ENCODE data around the gene LGR4. TPM values are rescaled to one million over a fixed set of nuclear protein-coding genes. Genes with fewer than 3 reads are reported as not detected.
A peak's percentile ranks its signal among the peaks of the same experiment; 100 is the strongest.

Gene LGR4
- total RNA-seq, 1 experiment from 2014 or later = 7.1 TPM

- ChIA-PET RAD21 (ENCODE audit: low non-redundant PET in 1 of 2, low total read pairs in 2 of 2, uncharacterized antibody in 2 of 2, unreplicated experiment in 2 of 2) (no interaction called here), CTCF (interaction anchor here (1.0 kb wide), 1 partner anchor 94 kb away, joined by 3 read pairs; no protein-coding TSS in a partner anchor), POLR2A (no interaction called here)
- DNase-seq (ENCODE audit: low read depth, low spot score) (no peak), ATAC-seq (0 out of 2 replicates have a peak, but pooled peaks have one; percentile 44)
- Histone ChIP-seq H3K79me2 (ENCODE audit: insufficient read depth, low read length) (no peaks in the 10 kb centered on the region), H2AFZ (ENCODE audit: low read depth, low read length, poor library complexity, severe bottlenecking) (no peak overlapping the region), H3K9ac (ENCODE audit: low read length) (no peak overlapping the region), H3K4me3 (replicated peaks in 1 of 2; ENCODE audit: low read depth in 1 of 2, low read length in 2 of 2) (no peak overlapping the region), H3K27me3 (ENCODE audit: insufficient read depth, low read length) (no peaks in the 10 kb centered on the region), H3K27ac (ENCODE audit: low read depth, low read length) (no peak overlapping the region), H4K20me1 (ENCODE audit: insufficient read depth) (no peaks in the 10 kb centered on the region), H3K36me3 (ENCODE audit: control insufficient read depth in 1 of 2, insufficient read depth in 2 of 2, low read length in 2 of 2) (no peaks in the 10 kb centered on the region), H3K4me2 (ENCODE audit: low read length) (no peak overlapping the region), H3K4me1 (ENCODE audit: control insufficient read depth in 1 of 2, insufficient read depth in 2 of 2, low read length in 2 of 2) (peaks cover 28 to 34% of the 10 kb centered on the region in 2 experiments), H3K9me2 (ENCODE audit: insufficient read depth) (no peaks in the 10 kb centered on the region), H3K9me3 (ENCODE audit: control insufficient read depth in 1 of 2, insufficient read depth in 1 of 2, low read depth in 1 of 2, low read length in 2 of 2) (no peaks in the 10 kb centered on the region)
- intact Hi-C loops (cut with micrococcal nuclease) = no loop called here
- BruUV-seq (replicated peaks) = no TSS peak
- TF ChIP-seq CTCF (IDR thresholded peaks at IDR 0.05 in 2 of 3, conservative IDR thresholded peaks at IDR 0.05 in 1 of 3; ENCODE audit: borderline replicate concordance in 1 of 3, insufficient read depth in 1 of 3, low read depth in 2 of 3, low read length in 2 of 3) = peak in 1 of 3 experiments; percentile 22; a peak in 1 of 6 replicates
- no peak for TF ChIP-seq RAD21 (IDR thresholded peaks at IDR 0.05; ENCODE audit: low read depth)
- no peak for TF ChIP-seq ZNF274 (IDR thresholded peaks at IDR 0.05; ENCODE audit: low read depth, low read length)
- no peak for TF ChIP-seq SIN3A (IDR thresholded peaks at IDR 0.05; ENCODE audit: low read depth)
- no peak for TF ChIP-seq CEBPB (IDR thresholded peaks at IDR 0.05; ENCODE audit: low read depth)
- TF ChIP-seq JUND (IDR thresholded peaks at IDR 0.05) = no peak
- no peak for TF ChIP-seq ELF1 (IDR thresholded peaks at IDR 0.05; ENCODE audit: borderline replicate concordance, low read depth)
- no peak for TF ChIP-seq POLR2AphosphoS5 (IDR thresholded peaks at IDR 0.05; ENCODE audit: low read depth, low read length)
- TF ChIP-seq EGR1 (IDR thresholded peaks at IDR 0.05; ENCODE audit: low read depth) = no peak
These were observed 82.0 kb downstream of the LGR4 start for GRCh38 chr11:27390318-27391295.
